Measurements from ENCODE around the gene ZNF354B. TPM values are rescaled to one million over a fixed set of nuclear protein-coding genes. Genes with fewer than 3 reads are reported as not detected.
"Not testable (repeated sequence)": the region's sequence is repeated elsewhere in the genome, so short reads cannot be mapped to it uniquely, and the experiment has no call there.

ZNF354B gene
- total RNA-seq, 2 donors from 2014 or later: 12.7 to 22.7 TPM

DNA sequence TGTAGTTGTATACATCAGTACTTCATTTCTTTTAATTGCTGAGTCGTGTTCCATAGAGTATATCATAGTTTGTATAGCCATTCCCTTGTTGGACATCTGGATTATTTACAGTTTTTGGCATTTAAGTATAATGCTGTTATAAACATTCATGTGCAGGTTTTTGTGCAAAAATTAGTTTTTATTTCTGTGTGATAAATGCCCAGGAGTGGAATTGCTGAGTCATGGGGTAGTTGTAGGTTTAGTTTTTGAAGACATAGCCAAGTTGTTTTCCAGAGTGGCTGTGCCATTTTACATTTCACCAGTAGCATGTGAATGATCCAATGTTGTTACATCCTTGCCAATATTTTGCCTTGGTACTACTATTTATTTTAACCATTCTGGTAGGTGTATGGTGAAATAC, 12.5 kb downstream of the ZNF354B start:
- H3K36me3 ChIP-seq: peaks cover 10 to 20% of the 10 kb centered on the region in 2 donors
- TF ChIP-seq, protein P1, sequence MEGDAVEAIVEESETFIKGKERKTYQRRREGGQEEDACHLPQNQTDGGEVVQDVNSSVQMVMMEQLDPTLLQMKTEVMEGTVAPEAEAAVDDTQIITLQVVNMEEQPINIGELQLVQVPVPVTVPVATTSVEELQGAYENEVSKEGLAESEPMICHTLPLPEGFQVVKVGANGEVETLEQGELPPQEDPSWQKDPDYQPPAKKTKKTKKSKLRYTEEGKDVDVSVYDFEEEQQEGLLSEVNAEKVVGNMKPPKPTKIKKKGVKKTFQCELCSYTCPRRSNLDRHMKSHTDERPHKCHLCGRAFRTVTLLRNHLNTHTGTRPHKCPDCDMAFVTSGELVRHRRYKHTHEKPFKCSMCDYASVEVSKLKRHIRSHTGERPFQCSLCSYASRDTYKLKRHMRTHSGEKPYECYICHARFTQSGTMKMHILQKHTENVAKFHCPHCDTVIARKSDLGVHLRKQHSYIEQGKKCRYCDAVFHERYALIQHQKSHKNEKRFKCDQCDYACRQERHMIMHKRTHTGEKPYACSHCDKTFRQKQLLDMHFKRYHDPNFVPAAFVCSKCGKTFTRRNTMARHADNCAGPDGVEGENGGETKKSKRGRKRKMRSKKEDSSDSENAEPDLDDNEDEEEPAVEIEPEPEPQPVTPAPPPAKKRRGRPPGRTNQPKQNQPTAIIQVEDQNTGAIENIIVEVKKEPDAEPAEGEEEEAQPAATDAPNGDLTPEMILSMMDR (IDR thresholded peaks at IDR 0.05): no peak
- whole genome bisulfite sequencing: 93% methylated on average over 1 of the region's 1 CpG

DNA sequence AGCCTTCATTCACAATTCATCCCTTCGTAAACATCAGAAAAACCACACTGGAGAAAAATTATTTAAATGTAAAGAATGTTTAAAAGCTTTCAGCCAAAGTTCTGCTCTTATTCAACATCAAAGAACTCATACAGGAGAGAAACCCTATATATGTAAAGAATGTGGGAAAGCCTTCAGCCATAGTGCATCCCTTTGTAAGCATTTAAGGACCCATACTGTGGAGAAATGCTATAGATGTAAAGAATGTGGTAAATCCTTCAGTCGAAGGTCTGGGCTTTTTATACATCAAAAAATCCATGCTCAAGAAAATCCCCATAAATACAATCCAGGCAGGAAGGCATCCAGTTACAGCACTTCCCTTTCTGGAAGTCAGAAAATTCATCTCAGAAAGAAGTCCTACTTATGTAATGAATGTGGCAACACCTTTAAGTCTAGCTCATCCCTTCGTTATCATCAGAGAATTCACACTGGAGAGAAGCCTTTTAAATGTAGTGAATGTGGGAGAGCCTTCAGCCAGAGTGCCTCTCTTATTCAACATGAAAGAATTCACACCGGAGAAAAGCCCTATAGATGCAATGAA, 23.5 kb downstream of the ZNF354B start:
- H3K4me1 ChIP-seq (replicated peaks); H3K36me3 ChIP-seq; H3K4me3 ChIP-seq; intact Hi-C loops (cut with DNase I); H3K27me3 ChIP-seq (replicated peaks; ENCODE audit: insufficient read depth); H3K27ac ChIP-seq; DNase-seq (ENCODE audit: low spot score); H3K9me3 ChIP-seq: not testable (repeated sequence)
- 98% methylated on average over 4 of the region's 4 CpGs for WGBS

More for the DNA sequence above, 12.5 kb downstream of the ZNF354B start:
- H3K4me3 ChIP-seq: no peak overlapping the region
- no peaks in the 10 kb centered on the region for H3K27me3 ChIP-seq (replicated peaks; ENCODE audit: insufficient read depth)
- no peak overlapping the region for H3K27ac ChIP-seq
- no peak for DNase-seq (ENCODE audit: low spot score)
- H3K9me3 ChIP-seq: no peaks in the 10 kb centered on the region
- H3K4me1 ChIP-seq (replicated peaks): no peaks in the 10 kb centered on the region
- intact Hi-C loops (cut with DNase I): no loop called here

DNA sequence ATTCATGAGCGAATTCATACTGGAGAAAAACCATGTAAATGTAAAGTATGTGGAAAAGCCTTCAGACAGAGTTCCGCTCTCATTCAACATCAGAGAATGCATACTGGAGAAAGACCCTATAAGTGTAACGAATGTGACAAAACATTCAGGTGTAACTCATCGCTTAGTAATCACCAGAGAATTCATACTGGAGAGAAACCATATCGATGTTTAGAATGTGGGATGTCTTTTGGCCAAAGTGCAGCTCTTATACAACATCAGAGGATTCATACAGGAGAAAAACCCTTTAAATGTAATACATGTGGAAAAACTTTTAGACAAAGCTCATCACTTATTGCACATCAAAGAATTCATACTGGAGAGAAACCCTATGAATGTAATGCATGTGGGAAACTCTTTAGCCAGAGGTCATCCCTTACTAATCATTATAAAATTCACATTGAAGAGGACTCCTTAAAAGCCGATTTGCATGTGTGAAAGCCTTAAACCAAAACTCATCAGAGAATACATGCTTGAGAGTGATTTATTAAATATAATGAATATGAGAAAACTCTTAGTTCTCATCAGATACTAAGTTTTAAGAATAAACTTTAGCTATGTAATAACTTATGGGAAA, 24.2 kb downstream of the ZNF354B start:
- no peaks in the 10 kb centered on the region for H3K4me1 ChIP-seq (replicated peaks)
- DNase-seq (ENCODE audit: low spot score): no peak
- intact Hi-C loops (cut with DNase I): no loop called here
- TF ChIP-seq, protein P1 (IDR thresholded peaks at IDR 0.05): no peak
- TF ChIP-seq POLR2AphosphoS5 (IDR thresholded peaks at IDR 0.05): no peak
- no peak for TF ChIP-seq POLR2A (IDR thresholded peaks at IDR 0.05)
- H3K9me3 ChIP-seq: no peaks in the 10 kb centered on the region
- H3K27ac ChIP-seq: no peak overlapping the region
- H3K36me3 ChIP-seq: peaks cover 5 to 8% of the 10 kb centered on the region in 2 donors
- H3K4me3 ChIP-seq: no peak overlapping the region
- 98% methylated on average over 6 of the region's 6 CpGs for WGBS
- H3K27me3 ChIP-seq (replicated peaks; ENCODE audit: insufficient read depth): no peaks in the 10 kb centered on the region

DNA sequence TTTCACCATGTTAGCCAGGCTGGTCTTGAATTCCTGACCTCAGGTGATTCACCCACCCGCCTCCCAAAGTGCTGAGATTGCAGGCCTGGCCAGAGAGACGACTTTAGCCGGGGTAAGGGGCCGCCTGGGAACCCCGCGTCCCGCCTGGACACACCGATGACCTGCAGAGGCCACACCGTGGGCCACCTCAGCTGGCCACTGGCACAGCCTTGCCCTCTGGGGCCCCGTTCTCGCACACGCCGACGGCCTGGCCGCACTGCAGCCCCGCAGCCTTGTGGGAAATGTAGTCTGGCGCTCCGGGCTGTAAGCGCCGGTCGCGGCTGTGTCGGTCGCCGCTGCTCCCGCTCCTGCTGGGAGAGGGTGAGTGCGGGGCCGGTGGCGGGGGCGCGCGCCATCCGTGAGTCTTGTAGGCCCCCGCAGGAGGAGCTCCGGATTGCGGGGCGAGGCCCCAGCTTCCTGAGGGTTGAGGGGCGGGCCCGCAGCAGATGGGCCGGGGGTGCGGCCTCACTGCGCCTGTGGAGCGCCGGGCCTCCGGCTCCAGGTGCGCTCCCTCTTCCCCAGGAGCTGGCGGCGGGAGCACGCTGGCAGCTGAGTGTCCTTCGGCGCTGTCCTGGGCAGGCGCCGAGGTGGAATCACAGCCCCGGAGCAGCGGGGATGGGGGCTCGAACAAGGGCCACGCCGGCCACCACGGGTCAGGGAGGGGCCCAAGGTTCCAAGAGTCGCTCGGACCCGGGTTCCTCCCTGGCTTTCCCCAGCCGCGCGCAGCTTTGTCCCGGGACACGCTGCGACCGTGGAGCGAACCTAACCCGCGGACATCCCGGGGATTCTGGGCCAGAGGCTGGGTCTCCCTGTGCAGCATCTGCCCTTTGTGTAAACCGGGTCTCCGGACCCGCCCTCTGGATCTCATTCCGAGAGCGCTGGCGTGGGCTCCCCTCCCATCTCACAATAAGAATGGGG, 36.1 kb downstream of the ZNF354B start, which contains the start of gene ZFP2:
ZFP2 (plus strand) TSS at position 299 of the 957 bp plus-strand sequence. CDS start 35,401 bp downstream, outside the sequence.
- DNase-seq (ENCODE audit: low spot score): peak; percentile 60

DNA sequence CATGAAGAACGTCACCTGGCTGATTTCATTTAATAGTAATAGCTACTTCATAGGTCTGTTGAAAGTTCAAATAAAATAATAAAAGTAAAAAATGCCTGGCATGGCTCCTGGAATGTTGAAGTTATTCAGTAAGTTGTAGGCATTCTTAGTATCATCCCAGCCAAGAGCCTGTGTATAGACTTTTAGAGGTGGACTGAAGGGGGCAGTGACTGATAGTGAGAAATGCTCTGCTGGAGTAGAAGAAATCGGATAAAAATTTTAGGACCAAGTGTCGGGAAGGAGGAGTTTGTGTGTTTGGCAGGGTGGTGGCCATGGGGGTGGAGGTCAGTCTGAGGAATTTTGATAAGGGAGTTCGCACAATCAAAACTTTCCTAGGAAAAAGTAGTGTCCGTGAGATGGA, 39.5 kb downstream of the ZNF354B start:
- no peak for TF ChIP-seq POLR2AphosphoS5 (IDR thresholded peaks at IDR 0.05)
- TF ChIP-seq POLR2A (IDR thresholded peaks at IDR 0.05): no peak
- TF ChIP-seq, protein P1 (IDR thresholded peaks at IDR 0.05): no peak
- H3K4me1 ChIP-seq (replicated peaks): no peaks in the 10 kb centered on the region
- no peak overlapping the region for H3K4me3 ChIP-seq
- H3K36me3 ChIP-seq: no peaks in the 10 kb centered on the region
- H3K27me3 ChIP-seq (replicated peaks; ENCODE audit: insufficient read depth): no peaks in the 10 kb centered on the region
- H3K27ac ChIP-seq: no peak overlapping the region
- intact Hi-C loops (cut with DNase I): no loop called here
- no peaks in the 10 kb centered on the region for H3K9me3 ChIP-seq
- 88% methylated on average over 5 of the region's 5 CpGs for WGBS
- no peak for DNase-seq (ENCODE audit: low spot score)

More for the DNA sequence above, 36.1 kb downstream of the ZNF354B start, which contains the start of gene ZFP2:
- TF ChIP-seq POLR2A (IDR thresholded peaks at IDR 0.05) (no peak), POLR2AphosphoS5 (IDR thresholded peaks at IDR 0.05) (peak; percentile 73)
- TF ChIP-seq, protein P1 (IDR thresholded peaks at IDR 0.05): no peak
- peak within 1 kb of the TSS; percentile 73 to 76 for H3K4me3 ChIP-seq
- peak within 1 kb of the TSS; percentile 74 to 76 for H3K27ac ChIP-seq
- intact Hi-C loops (cut with DNase I): no loop called here
- WGBS: 2% methylated on average over 68 of the region's 79 CpGs
- no peaks in the 10 kb centered on the region for H3K9me3 ChIP-seq
- no peaks in the 10 kb centered on the region for H3K27me3 ChIP-seq (replicated peaks; ENCODE audit: insufficient read depth)
- H3K4me1 ChIP-seq (replicated peaks): no peaks in the 10 kb centered on the region
- H3K36me3 ChIP-seq: no peaks in the 10 kb centered on the region

Data from prostate gland (tissue), 2 donors.